ENCODE data around the gene PCSK7. TPM values are rescaled to one million over a fixed set of nuclear protein-coding genes. Genes with fewer than 3 reads are reported as not detected.
"Not testable (repeated sequence)": the region's sequence is repeated elsewhere in the genome, so short reads cannot be mapped to it uniquely, and the experiment has no call there.

PCSK7 gene
- total and polyA plus RNA-seq, 9 donors, result 14.5 to 67.7 (median 31.1) TPM

- intact Hi-C loops (cut with DNase I), result loop anchor here in 1 of 4 donors (2.0 kb wide), 1 partner anchor 19 kb away; the partner anchor contains the start of gene TAGLN
- Histone ChIP-seq H3K9me3 (no peaks in the 10 kb centered on the region), H3K4me1 (ENCODE audit: insufficient read depth) (peaks cover 44% of the 10 kb centered on the region), H3K36me3 (no peaks in the 10 kb centered on the region), H3K27ac (peak overlapping the region; percentile 78 to 86), H3K27me3 (no peaks in the 10 kb centered on the region), H3K4me3 (no peak overlapping the region)
- DNase-seq, result peak in 3 of 5 donors; percentile 24 to 37 (median 29)
- 24 to 29% (median 24%) methylated on average over 11 of the region's 11 CpGs for WGBS, 3 donors
- no peak for TF ChIP-seq CTCF (IDR thresholded peaks at IDR 0.05)
- peak; percentile 87 for TF ChIP-seq EP300 (IDR thresholded peaks at IDR 0.05)
Observed at GRCh38 chr11:117217141-117218084, 14.5 kb downstream of the PCSK7 start.

- Histone ChIP-seq H3K27me3 (no peaks in the 10 kb centered on the region), H3K36me3 (no peaks in the 10 kb centered on the region), H3K27ac (no peak overlapping the region), H3K9me3 (no peaks in the 10 kb centered on the region), H3K4me3 (no peak overlapping the region), H3K4me1 (ENCODE audit: insufficient read depth) (peaks cover 24% of the 10 kb centered on the region)
- no peak for TF ChIP-seq CTCF (IDR thresholded peaks at IDR 0.05)
- TF ChIP-seq POLR2A (IDR thresholded peaks at IDR 0.05), result no peak
- TF ChIP-seq EP300 (IDR thresholded peaks at IDR 0.05), result no peak
- intact Hi-C loops (cut with DNase I), result no loop called here
- 83 to 88% (median 86%) methylated on average over 7 of the region's 7 CpGs for WGBS, 3 donors
- no peak for DNase-seq
Observed at GRCh38 chr11:117214404-117215110, 17.3 kb downstream of the PCSK7 start.

DNA sequence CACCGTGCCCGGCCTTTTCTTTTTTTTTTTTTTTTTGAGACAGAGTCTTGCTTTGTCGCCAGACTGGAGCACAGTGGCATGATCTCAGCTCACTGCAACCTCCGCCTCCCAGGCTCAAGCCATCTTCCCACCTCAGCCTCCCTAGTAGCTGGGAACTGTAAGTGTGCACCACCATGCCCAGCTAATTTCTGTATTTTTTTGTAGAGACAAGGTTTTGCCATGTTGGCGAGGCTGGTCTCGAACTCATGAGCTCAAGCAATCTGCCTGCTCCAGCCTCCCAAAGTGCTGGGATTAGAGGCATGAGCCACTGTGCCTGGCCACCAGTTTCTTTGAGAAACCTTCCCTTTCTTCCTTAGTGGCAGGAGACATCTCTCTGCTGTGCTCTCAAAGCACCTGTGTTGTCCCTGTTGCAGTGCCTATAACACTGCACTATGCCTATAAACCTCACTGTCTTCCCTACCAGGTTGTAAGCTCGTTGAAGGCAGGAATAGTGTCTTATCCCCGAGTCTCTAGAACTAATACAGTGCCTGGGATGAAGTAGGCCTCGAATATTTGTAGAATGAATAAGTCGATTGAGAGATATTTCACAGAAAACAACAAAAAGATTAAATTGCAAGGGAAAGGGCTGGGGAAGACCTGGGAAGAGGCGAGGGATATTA is 19.0 kb downstream of the PCSK7 start:
- H3K36me3 ChIP-seq, result no peaks in the 10 kb centered on the region
- no peak overlapping the region for H3K4me3 ChIP-seq
- H3K27me3 ChIP-seq, result no peaks in the 10 kb centered on the region
- no peaks in the 10 kb centered on the region for H3K9me3 ChIP-seq
- no peak overlapping the region for H3K27ac ChIP-seq
- no peak for TF ChIP-seq CTCF (IDR thresholded peaks at IDR 0.05)
- no peak for TF ChIP-seq EP300 (IDR thresholded peaks at IDR 0.05)
- no peak for TF ChIP-seq POLR2A (IDR thresholded peaks at IDR 0.05)
- H3K4me1 ChIP-seq (ENCODE audit: insufficient read depth), result peaks cover 10% of the 10 kb centered on the region
- peak in 1 of 5 donors; percentile 10 for DNase-seq
- intact Hi-C loops (cut with DNase I), result no loop called here
- 94 to 96% (median 94%) methylated on average over 11 of the region's 11 CpGs for WGBS, 3 donors

DNA sequence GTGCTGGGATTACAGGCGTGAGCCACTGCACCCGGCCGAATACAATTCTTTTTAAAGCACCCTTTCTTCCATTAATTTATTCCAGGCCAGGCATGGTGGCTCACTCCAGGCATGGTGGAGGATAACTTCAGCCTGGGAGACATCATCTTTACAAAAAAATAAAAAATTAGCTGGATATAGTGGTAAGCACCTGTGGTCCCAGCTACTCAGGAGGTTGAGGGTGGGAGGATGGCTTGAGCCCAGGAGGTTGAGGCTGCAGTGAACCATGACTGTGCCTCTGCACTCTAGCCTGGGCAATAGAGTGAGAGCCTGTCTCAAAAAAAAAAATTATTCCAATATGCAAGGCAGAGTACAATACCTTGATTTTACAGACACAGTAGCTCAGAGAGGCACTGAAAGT is 21.3 kb downstream of the PCSK7 start:
- Histone ChIP-seq H3K36me3 (no peaks in the 10 kb centered on the region), H3K27me3 (no peaks in the 10 kb centered on the region), H3K4me1 (ENCODE audit: insufficient read depth) (peaks cover 3% of the 10 kb centered on the region), H3K27ac (no peak overlapping the region), H3K4me3 (no peak overlapping the region), H3K9me3 (no peaks in the 10 kb centered on the region)
- 94 to 98% (median 97%) methylated on average over 3 of the region's 3 CpGs for WGBS, 3 donors
- no peak for TF ChIP-seq EP300 (IDR thresholded peaks at IDR 0.05)
- TF ChIP-seq POLR2A (IDR thresholded peaks at IDR 0.05), result no peak
- TF ChIP-seq CTCF (IDR thresholded peaks at IDR 0.05), result no peak
- intact Hi-C loops (cut with DNase I), result no loop called here
- DNase-seq, result no peak

DNA sequence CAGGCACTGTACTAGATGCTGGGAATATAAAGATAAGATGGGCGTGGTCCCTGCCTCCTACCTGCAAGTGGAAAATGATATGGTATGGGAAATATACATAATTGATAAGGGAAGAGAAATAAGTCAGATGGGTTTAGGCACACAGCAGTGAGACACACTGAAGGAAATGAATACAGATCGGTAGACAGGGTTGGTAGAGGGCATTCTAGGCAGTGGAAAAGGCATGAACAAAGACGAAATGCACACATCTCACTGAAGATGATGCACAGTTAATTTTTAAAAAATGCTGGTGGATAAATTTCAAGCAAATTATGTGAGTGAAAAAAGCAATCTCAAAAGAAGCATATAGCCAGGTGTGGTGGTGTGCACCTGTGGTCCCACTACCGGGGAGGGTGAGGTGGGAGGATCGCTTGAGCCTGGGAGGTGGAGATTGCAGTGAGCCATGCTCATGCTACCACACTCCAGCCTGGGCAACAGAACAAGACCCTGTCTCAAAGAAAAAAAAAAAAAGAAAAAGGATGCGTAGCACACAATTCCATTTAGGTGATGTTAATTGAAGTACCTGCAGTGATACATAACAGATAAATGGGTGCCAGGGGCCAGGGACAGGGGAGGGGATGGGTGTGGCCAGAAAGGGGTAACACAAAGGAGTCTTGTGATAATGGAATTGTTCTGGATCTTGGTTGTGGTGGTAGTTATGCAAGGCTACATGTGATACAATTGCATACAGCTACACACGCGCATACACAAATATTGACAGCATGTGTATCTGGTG is 22.3 kb downstream of the PCSK7 start:
- intact Hi-C loops (cut with DNase I), result loop anchor here in 3 of 4 donors (5.0 kb wide), 1 partner anchor 77 kb away; no protein-coding TSS in a partner anchor
- H3K4me1 ChIP-seq (ENCODE audit: insufficient read depth); H3K36me3 ChIP-seq; H3K9me3 ChIP-seq; H3K27me3 ChIP-seq; H3K4me3 ChIP-seq; DNase-seq; H3K27ac ChIP-seq: not testable (repeated sequence)
- WGBS, 3 donors, result 75 to 83% (median 82%) methylated on average over 8 of the region's 8 CpGs

DNA sequence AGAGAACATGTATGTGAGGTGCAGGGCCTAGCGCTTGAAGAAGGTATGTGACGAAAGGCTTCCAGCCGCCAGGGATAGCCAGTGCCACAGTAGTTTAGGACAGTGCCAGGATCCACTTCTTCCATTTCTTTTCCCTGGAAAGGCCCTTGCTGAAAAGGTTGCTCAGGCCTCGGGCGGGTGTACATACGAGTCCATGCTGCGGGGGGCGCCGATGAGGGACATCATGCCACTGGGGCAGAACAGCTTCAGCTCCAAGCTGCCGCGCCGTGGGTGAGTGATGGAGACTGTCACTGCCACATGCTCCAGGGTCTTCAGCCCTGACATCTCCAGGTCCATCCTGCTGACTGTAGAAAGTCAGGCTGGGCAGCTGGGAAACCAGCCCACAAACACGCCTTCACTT is 23.2 kb downstream of the PCSK7 start:
- intact Hi-C loops (cut with DNase I), result loop anchor here in 3 of 4 donors (5.0 kb wide), 1 partner anchor 76 kb away; no protein-coding TSS in a partner anchor
- WGBS, 3 donors, result 71 to 90% (median 84%) methylated on average over 8 to 9 of the region's 13 CpGs
- not testable (repeated sequence) for H3K27me3 ChIP-seq, H3K36me3 ChIP-seq, H3K4me3 ChIP-seq, H3K27ac ChIP-seq, H3K9me3 ChIP-seq
- peak in 1 of 5 donors; percentile 33 for DNase-seq
- peaks cover 17% of the 10 kb centered on the region for H3K4me1 ChIP-seq (ENCODE audit: insufficient read depth)
